Caco-2 (cell line): ENCODE measurements around the gene ABCB4. TPM values are rescaled to one million over a fixed set of nuclear protein-coding genes. Genes with fewer than 3 reads are reported as not detected.

ENCODE experiments used
- BruUV-seq: library from RNA; stranded (reverse); fragments of 400-500 nt; replicated peaks from 2 replicates; lab custom pipeline; 2021; lab: Mats Ljungman, UMichigan
- CTCF ChIA-PET: fragments of 300-600 bp; sonication (Branson Sonifier 250); formaldehyde crosslinking; loops from one replicate; lab custom pipeline; 2022; ENCODE audit warnings: antibody characterized with exemption; lab: Charles Lee
- POLR2A ChIA-PET: fragments of 300-600 bp; sonication (Branson Sonifier 250); formaldehyde crosslinking; loops from one replicate; lab custom pipeline; 2022; ENCODE audit warnings: antibody characterized with exemption; lab: Charles Lee
- DNase-seq, 2 experiments: peaks; one replicate each; pipeline versions ENCODE4 v3.0.0 to v3.0.0-alpha.2; 2020 to 2022
- H3K27me3 ChIP-seq: replicated peaks from 2 replicates; pipeline ENCODE4 v1.6.0; 2011; ENCODE audit warnings: low read length; ENCODE audit not compliant: control insufficient read depth, insufficient read depth
- H3K36me3 ChIP-seq: 2 replicates; pipeline ENCODE4 v1.5.1; 2011; ENCODE audit warnings: low read length; ENCODE audit not compliant: control insufficient read depth, insufficient read depth
- H3K4me1 ChIP-seq: fragments of 250-450 bp; sonication (Bioruptor Pico); 2 replicates; pipeline ENCODE4 v1.5.1; 2020; ENCODE audit warnings: mild to moderate bottlenecking
- H3K4me3 ChIP-seq: 2 replicates; pipeline ENCODE4 v1.5.1; 2011; ENCODE audit warnings: low read depth, mild to moderate bottlenecking, control low read depth, low read length
- H3K9me3 ChIP-seq: fragments of 250-450 bp; sonication (Bioruptor Pico); 2 replicates; pipeline ENCODE4 v1.5.1; 2020; ENCODE audit warnings: mild to moderate bottlenecking, moderate library complexity
- H3K27ac Mint-ChIP-seq: one replicate; pipeline ENCODE4 v1.8.0; 2022; ENCODE audit warnings: mixed read lengths; ENCODE audit not compliant: unreplicated experiment
- H3K27me3 Mint-ChIP-seq: one replicate; pipeline ENCODE4 v1.8.0; 2022; ENCODE audit warnings: mixed read lengths; ENCODE audit not compliant: insufficient read depth, unreplicated experiment
- H3K36me3 Mint-ChIP-seq: one replicate; pipeline ENCODE4 v1.8.0; 2022; ENCODE audit warnings: mild to moderate bottlenecking, mixed read lengths; ENCODE audit not compliant: insufficient read depth, unreplicated experiment
- H3K4me1 Mint-ChIP-seq: one replicate; pipeline ENCODE4 v1.8.0; 2022; ENCODE audit warnings: low read depth, mixed read lengths; ENCODE audit not compliant: unreplicated experiment
- H3K4me3 Mint-ChIP-seq: one replicate; pipeline ENCODE4 v1.8.0; 2022; ENCODE audit warnings: mild to moderate bottlenecking, moderate library complexity, mixed read lengths; ENCODE audit not compliant: unreplicated experiment
- H3K9me3 Mint-ChIP-seq: one replicate; pipeline ENCODE4 v1.8.0; 2022; ENCODE audit warnings: mixed read lengths; ENCODE audit not compliant: unreplicated experiment
- intact Hi-C: fragments of 100-400 bp; cut with micrococcal nuclease; formaldehyde crosslinking; loops from one replicate; pipeline ENCODE4 v1.10.0; 2022; ENCODE audit not compliant: unreplicated experiment
- total RNA-seq: library from RNA; stranded (reverse); gene quantifications from 2 replicates; pipeline ENCODE4 v1.2.3, GENCODE V29; 2022
- TF ChIP-seq, protein P1 (sequence below), 2 experiments: fragments of 200-600 bp in 1 of 2; IDR thresholded peaks; 1 replicate in 1 of 2; 2 replicates in 1 of 2; pipeline versions ENCODE4 v1.5.1 to v1.8.0; 2011 to 2022; ENCODE audit warnings: antibody characterized with exemption in 1 of 2, control low read depth in 1 of 2, inconsistent platforms in 1 of 2, low read depth in 1 of 2, low read length in 1 of 2, mild to moderate bottlenecking in 1 of 2, moderate library complexity in 1 of 2; ENCODE audit not compliant: insufficient read depth in 1 of 2, severe bottlenecking in 1 of 2, unreplicated experiment in 1 of 2

The ABCB4 gene
- total RNA-seq, 1 experiment from 2014 or later = 0.18 TPM

GRCh38 chr7:87413951-87414793, 61.3 kb downstream of the ABCB4 start:
- Histone ChIP-seq H3K4me3 (no peak overlapping the region), H3K4me1 (peaks cover 27% of the 10 kb centered on the region), H3K36me3 (no peaks in the 10 kb centered on the region), H3K27me3 (no peaks in the 10 kb centered on the region), H3K9me3 (no peaks in the 10 kb centered on the region)
- TF ChIP-seq, protein P1, sequence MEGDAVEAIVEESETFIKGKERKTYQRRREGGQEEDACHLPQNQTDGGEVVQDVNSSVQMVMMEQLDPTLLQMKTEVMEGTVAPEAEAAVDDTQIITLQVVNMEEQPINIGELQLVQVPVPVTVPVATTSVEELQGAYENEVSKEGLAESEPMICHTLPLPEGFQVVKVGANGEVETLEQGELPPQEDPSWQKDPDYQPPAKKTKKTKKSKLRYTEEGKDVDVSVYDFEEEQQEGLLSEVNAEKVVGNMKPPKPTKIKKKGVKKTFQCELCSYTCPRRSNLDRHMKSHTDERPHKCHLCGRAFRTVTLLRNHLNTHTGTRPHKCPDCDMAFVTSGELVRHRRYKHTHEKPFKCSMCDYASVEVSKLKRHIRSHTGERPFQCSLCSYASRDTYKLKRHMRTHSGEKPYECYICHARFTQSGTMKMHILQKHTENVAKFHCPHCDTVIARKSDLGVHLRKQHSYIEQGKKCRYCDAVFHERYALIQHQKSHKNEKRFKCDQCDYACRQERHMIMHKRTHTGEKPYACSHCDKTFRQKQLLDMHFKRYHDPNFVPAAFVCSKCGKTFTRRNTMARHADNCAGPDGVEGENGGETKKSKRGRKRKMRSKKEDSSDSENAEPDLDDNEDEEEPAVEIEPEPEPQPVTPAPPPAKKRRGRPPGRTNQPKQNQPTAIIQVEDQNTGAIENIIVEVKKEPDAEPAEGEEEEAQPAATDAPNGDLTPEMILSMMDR (IDR thresholded peaks at IDR 0.05; ENCODE audit: insufficient read depth in 1 of 2, low read depth in 1 of 2, low read length in 1 of 2, severe bottlenecking in 1 of 2, unreplicated experiment in 1 of 2) = no peak
- Mint-ChIP-seq H3K27me3 (no peaks in the 10 kb centered on the region), H3K9me3 (no peaks in the 10 kb centered on the region), H3K4me3 (no peak overlapping the region), H3K27ac (no peak overlapping the region), H3K4me1 (peaks cover 7% of the 10 kb centered on the region), H3K36me3 (no peaks in the 10 kb centered on the region)
- intact Hi-C loops = loop anchor here (1.0 to 10.0 kb wide), 2 partner anchors 69 to 189 kb away; partner anchors contain the start of gene CROT
- CTCF ChIA-PET = no interaction called here
- no TSS peak for BruUV-seq
- no peak for DNase-seq
- POLR2A ChIA-PET = no interaction called here

DNA sequence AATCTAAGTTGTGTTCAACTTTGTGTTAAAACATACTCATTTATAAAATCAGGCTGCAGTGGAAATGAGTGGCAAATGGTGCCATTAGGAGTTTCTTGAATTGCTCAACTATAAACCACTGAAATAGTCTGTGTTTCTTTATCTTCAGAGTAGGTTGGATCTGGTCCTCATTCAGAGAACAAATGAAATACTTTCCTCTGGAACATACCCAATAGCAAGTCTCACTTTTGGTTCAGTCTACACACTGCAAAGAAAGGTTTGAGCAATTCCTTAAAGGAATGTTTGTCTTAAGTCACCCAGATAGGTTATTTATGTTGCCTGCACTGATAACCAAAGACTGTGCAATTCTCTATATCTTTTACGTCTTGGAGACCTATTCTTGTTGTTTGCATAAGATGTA, 62.5 kb downstream of the ABCB4 start:
- H3K9me3 Mint-ChIP-seq = no peaks in the 10 kb centered on the region
- Histone ChIP-seq H3K4me1 (peaks cover 27% of the 10 kb centered on the region), H3K36me3 (no peaks in the 10 kb centered on the region), H3K27me3 (no peaks in the 10 kb centered on the region), H3K4me3 (no peak overlapping the region), H3K9me3 (no peaks in the 10 kb centered on the region)
- DNase-seq = peak in 1 of 2 experiments; percentile 12
- no peak overlapping the region for H3K4me3 Mint-ChIP-seq
- no peaks in the 10 kb centered on the region for H3K36me3 Mint-ChIP-seq
- H3K4me1 Mint-ChIP-seq = peaks cover 7% of the 10 kb centered on the region
- no TSS peak for BruUV-seq
- ChIA-PET CTCF (no interaction called here), POLR2A (no interaction called here)
- intact Hi-C loops = loop anchor here (1.0 to 10.0 kb wide), 2 partner anchors 68 to 188 kb away; partner anchors contain the start of gene CROT
- H3K27ac Mint-ChIP-seq = no peak overlapping the region
- no peaks in the 10 kb centered on the region for H3K27me3 Mint-ChIP-seq
- TF ChIP-seq, protein P1 (IDR thresholded peaks at IDR 0.05; ENCODE audit: insufficient read depth in 1 of 2, low read depth in 1 of 2, low read length in 1 of 2, severe bottlenecking in 1 of 2, unreplicated experiment in 1 of 2) = no peak

- CTCF ChIA-PET = interaction anchor here (1.1 kb wide), 1 partner anchor 99 kb away, joined by 3 read pairs; no protein-coding TSS in a partner anchor
- intact Hi-C loops = loop anchor here (10.0 kb wide), 1 partner anchor 186 kb away; no protein-coding TSS in a partner anchor
Measured at GRCh38 chr7:87411186-87411585, 64.3 kb downstream of the ABCB4 start.

More at GRCh38 chr7:87411186-87411585, 64.3 kb downstream of the ABCB4 start:
- Mint-ChIP-seq H3K4me1 (peaks cover 7% of the 10 kb centered on the region), H3K4me3 (no peak overlapping the region), H3K36me3 (no peaks in the 10 kb centered on the region), H3K27ac (no peak overlapping the region), H3K9me3 (no peaks in the 10 kb centered on the region), H3K27me3 (no peaks in the 10 kb centered on the region)
- no TSS peak for BruUV-seq
- TF ChIP-seq, protein P1 (IDR thresholded peaks at IDR 0.05; ENCODE audit: insufficient read depth in 1 of 2, low read depth in 1 of 2, low read length in 1 of 2, severe bottlenecking in 1 of 2, unreplicated experiment in 1 of 2) = no peak
- POLR2A ChIA-PET = no interaction called here
- Histone ChIP-seq H3K4me3 (no peak overlapping the region), H3K4me1 (peaks cover 27% of the 10 kb centered on the region), H3K27me3 (no peaks in the 10 kb centered on the region), H3K9me3 (no peaks in the 10 kb centered on the region), H3K36me3 (no peaks in the 10 kb centered on the region)
- no peak for DNase-seq
